Transverse colon (tissue), 4 donors: ENCODE measurements around the gene EME2. TPM values are rescaled to one million over a fixed set of nuclear protein-coding genes. Genes with fewer than 3 reads are reported as not detected.

Experiments
- DNase-seq: peaks from one replicate; pipeline ENCODE4 v3.0.0-alpha.2; 2019
- H3K27ac ChIP-seq, 4 donors: fragments of 200-600 bp; sonication (generic); 2 replicates each; pipeline ENCODE4 v1.5.1; 2016 to 2018; ENCODE audit warnings: inconsistent platforms in 4 of 4
- H3K27me3 ChIP-seq: fragments of 200-600 bp; sonication (generic); 2 replicates; pipeline ENCODE4 v1.5.1; 2017; ENCODE audit warnings: inconsistent platforms
- H3K36me3 ChIP-seq, 4 donors: fragments of 200-600 bp; sonication (generic); 2 replicates each; pipeline ENCODE4 v1.5.1; 2017 to 2019; ENCODE audit warnings: inconsistent platforms in 4 of 4
- H3K4me1 ChIP-seq, 4 donors: fragments of 200-600 bp; sonication (generic); 2 replicates each; pipeline ENCODE4 v1.5.1; 2017 to 2020; ENCODE audit warnings: inconsistent platforms in 4 of 4
- H3K4me3 ChIP-seq, 4 donors: fragments of 200-600 bp; sonication (generic); 1 replicate in 1 of 4; 2 replicates in 3 of 4; pipeline versions ENCODE4 v1.5.1 to v1.6.1; 2017 to 2019; ENCODE audit warnings: inconsistent platforms in 4 of 4
- H3K9me3 ChIP-seq, 2 donors: fragments of 200-600 bp; sonication (generic); 2 replicates each; pipeline ENCODE4 v1.5.1; 2017 to 2019; ENCODE audit warnings: inconsistent platforms in 2 of 2
- CTCF ChIP-seq, 5 experiments: fragments of 200-600 bp in 3 of 5; fragments of 450-650 bp in 2 of 5; sonication (generic) in 3 of 5; IDR thresholded peaks; 1 replicate in 2 of 5; 2 replicates in 3 of 5; pipeline ENCODE4 v1.5.1; 2016 to 2017; ENCODE audit warnings: antibody characterized with exemption in 5 of 5, inconsistent platforms in 3 of 5, mild to moderate bottlenecking in 2 of 5, moderate library complexity in 1 of 5
- EP300 ChIP-seq: sonication (generic); formaldehyde crosslinking; IDR thresholded peaks from one replicate; pipeline ENCODE4 v1.6.1; 2017; ENCODE audit warnings: antibody characterized with exemption, low read depth
- POLR2A ChIP-seq: fragments of 450-650 bp; IDR thresholded peaks from one replicate; pipeline ENCODE4 v1.6.1; 2016; ENCODE audit warnings: antibody characterized with exemption, mild to moderate bottlenecking, moderate library complexity
- POLR2AphosphoS5 ChIP-seq, 3 donors: sonication (generic); formaldehyde crosslinking; IDR thresholded peaks; one replicate each; pipeline ENCODE4 v1.6.1; 2016; ENCODE audit warnings: antibody characterized with exemption in 3 of 3
- WGBS, 2 donors: methylation state at CpG; one replicate each; pipeline ENCODE4 v1.1.5; 2018; ENCODE audit warnings: low coverage in 1 of 2; 5-methylcytosine and 5-hydroxymethylcytosine counted together
- in situ Hi-C, 4 donors: fragments of 200-750 bp; cut with MboI; loops; one replicate each; pipeline versions ENCODE4 v1.15.0 to v1.15.1; 2017; ENCODE audit warnings: low sequenced_read_pairs in 3 of 4, low pct_ligation_motif_present in 1 of 4, low pct_unique_long_range_greater_than_20kb in 1 of 4
- intact Hi-C: fragments of 100-400 bp; cut with DNase I; formaldehyde crosslinking; loops from one replicate; pipeline ENCODE4 v1.15.1; 2023; ENCODE audit warnings: low total_unique reads
- total RNA-seq, 4 donors: library from RNA; depleted of rRNA; stranded (reverse); fragments of >200 nt; gene quantifications; one replicate each; pipeline ENCODE4 v1.1.0, GENCODE V29; 2016

The EME2 gene
- total RNA-seq, 4 donors from 2014 or later = 23.6 to 173 (median 45.4) TPM

- H3K9me3 ChIP-seq = no peaks in the 10 kb centered on the region
- WGBS, 2 donors = 84% methylated on average over 14 of the region's 28 CpGs; no CpG with 5 or more reads in 1 of the 2 donors
- no peak for TF ChIP-seq CTCF (IDR thresholded peaks at IDR 0.05)
- no peak for TF ChIP-seq POLR2A
- TF ChIP-seq EP300 = no peak
- TF ChIP-seq POLR2AphosphoS5 (IDR thresholded peaks at IDR 0.05) = no peak
- no peak overlapping the region for H3K4me3 ChIP-seq
- intact Hi-C loops = no loop called here
- peaks cover 12 to 38% (median 25%) of the 10 kb centered on the region in 4 donors for H3K4me1 ChIP-seq
- in situ Hi-C loops = no loop called here
- peak; percentile 8 for DNase-seq
- H3K27me3 ChIP-seq = no peaks in the 10 kb centered on the region
- peaks cover 0 to 10% (median 5%) of the 10 kb centered on the region in 4 donors for H3K36me3 ChIP-seq
- H3K27ac ChIP-seq = no peak overlapping the region
These were observed 3.4 kb downstream of the EME2 start for GRCh38 chr16:1775846-1776671.

- Histone ChIP-seq H3K4me3 (no peak overlapping the region), H3K36me3 (peaks cover 0 to 10% (median 5%) of the 10 kb centered on the region in 4 donors), H3K27me3 (no peaks in the 10 kb centered on the region), H3K27ac (no peak overlapping the region), H3K4me1 (peaks cover 17 to 41% (median 30%) of the 10 kb centered on the region in 4 donors), H3K9me3 (no peaks in the 10 kb centered on the region)
- WGBS, 2 donors = 83% methylated on average over 13 of the region's 13 CpGs; no CpG with 5 or more reads in 1 of the 2 donors
- peak; percentile 8 for DNase-seq
- TF ChIP-seq POLR2AphosphoS5 (IDR thresholded peaks at IDR 0.05) = no peak
- no peak for TF ChIP-seq POLR2A
- no peak for TF ChIP-seq CTCF (IDR thresholded peaks at IDR 0.05)
- no peak for TF ChIP-seq EP300
- intact Hi-C loops (no loop called here), in situ Hi-C loops (no loop called here)
These were observed 4.0 kb downstream of the EME2 start for GRCh38 chr16:1776672-1776955.

- Histone ChIP-seq H3K36me3 (peaks cover 0 to 10% (median 5%) of the 10 kb centered on the region in 4 donors), H3K4me3 (no peak overlapping the region), H3K9me3 (no peaks in the 10 kb centered on the region), H3K27ac (no peak overlapping the region), H3K4me1 (peaks cover 17 to 41% (median 28%) of the 10 kb centered on the region in 4 donors), H3K27me3 (no peaks in the 10 kb centered on the region)
- TF ChIP-seq EP300 = no peak
- no peak for TF ChIP-seq CTCF (IDR thresholded peaks at IDR 0.05)
- TF ChIP-seq POLR2AphosphoS5 (IDR thresholded peaks at IDR 0.05) = no peak
- no peak for TF ChIP-seq POLR2A
- 91% methylated on average over 19 of the region's 22 CpGs; no CpG with 5 or more reads in 1 of the 2 donors for whole genome bisulfite sequencing, 2 donors
- no peak for DNase-seq
- in situ Hi-C loops (no loop called here), intact Hi-C loops (no loop called here)
These were observed 4.4 kb downstream of the EME2 start for GRCh38 chr16:1776991-1777374.

- TF ChIP-seq POLR2AphosphoS5 (IDR thresholded peaks at IDR 0.05) = peak in 1 of 3 donors; percentile 27
- no peak for TF ChIP-seq POLR2A
- no peak for TF ChIP-seq CTCF (IDR thresholded peaks at IDR 0.05)
- intact Hi-C loops (no loop called here), in situ Hi-C loops (no loop called here)
- WGBS, 2 donors = 76% methylated on average over 19 of the region's 36 CpGs; no CpG with 5 or more reads in 1 of the 2 donors
- no peaks in the 10 kb centered on the region for H3K27me3 ChIP-seq
- peaks cover 0 to 10% (median 5%) of the 10 kb centered on the region in 4 donors for H3K36me3 ChIP-seq
- no peaks in the 10 kb centered on the region for H3K9me3 ChIP-seq
- DNase-seq = no peak
- peaks cover 17 to 36% (median 24%) of the 10 kb centered on the region in 4 donors for H3K4me1 ChIP-seq
- no peak overlapping the region for H3K4me3 ChIP-seq
- H3K27ac ChIP-seq = no peak overlapping the region
These were observed 5.0 kb downstream of the EME2 start for GRCh38 chr16:1777375-1778199.
